Endothelial cell of umbilical vein (primary cell): ENCODE results near the gene FAM222B. TPM values are rescaled to one million over a fixed set of nuclear protein-coding genes. Genes with fewer than 3 reads are reported as not detected.
A peak's percentile ranks its signal among the peaks of the same experiment; 100 is the strongest.

ENCODE experiments used
- BruUV-seq: library from RNA; stranded (reverse); fragments of 400-500 nt; replicated peaks from 2 replicates; lab custom pipeline; 2021; lab: Mats Ljungman, UMichigan
- CTCF ChIA-PET: fragments of 300-600, 350-600 bp; sonication (Branson Sonifier 250); formaldehyde crosslinking; loops from one replicate; lab custom pipeline; 2021; ENCODE audit warnings: antibody characterized with exemption, inconsistent platforms; lab: Charles Lee
- POLR2A ChIA-PET: fragments of 300-600, 350-600 bp; sonication (Branson Sonifier 250); formaldehyde crosslinking; loops from one replicate; lab custom pipeline; 2021; ENCODE audit warnings: antibody characterized with exemption, inconsistent platforms; lab: Charles Lee
- DNase-seq: peaks from one replicate; pipeline ENCODE4 v3.0.0-alpha.2; 2011; ENCODE audit warnings: low read depth, low spot score
- FAIRE-seq: peaks from 2 replicates; lab custom pipeline; 2011; peaks lifted over from hg19 to GRCh38; lab: Jason Lieb, UNC
- H2AFZ ChIP-seq: 2 replicates; pipeline ENCODE4 v1.6.0; 2012; ENCODE audit warnings: low read depth, low read length, control low read depth, inconsistent platforms
- H3K27ac ChIP-seq: 2 replicates; pipeline ENCODE4 v1.5.1; 2011; ENCODE audit warnings: low read depth, mild to moderate bottlenecking, control low read depth, low read length, moderate library complexity; ENCODE audit not compliant: insufficient read depth
- H3K27me3 ChIP-seq, 2 experiments: 2 replicates each; pipeline versions ENCODE4 v1.6.0 to v1.6.1; 2011; ENCODE audit warnings: low read length in 2 of 2, mixed read lengths in 1 of 2; ENCODE audit not compliant: control insufficient read depth in 2 of 2, insufficient read depth in 2 of 2
- H3K36me3 ChIP-seq, 2 experiments: 2 replicates in 1 of 2; 3 replicates in 1 of 2; pipeline ENCODE4 v1.5.1; 2011; ENCODE audit warnings: low read length in 2 of 2, mild to moderate bottlenecking in 1 of 2, moderate library complexity in 1 of 2; ENCODE audit not compliant: control insufficient read depth in 2 of 2, insufficient read depth in 2 of 2; ENCODE audit errors: extremely low read depth in 1 of 2
- H3K4me1 ChIP-seq: 3 replicates; pipeline ENCODE4 v1.5.1; 2011; ENCODE audit warnings: mild to moderate bottlenecking, low read length; ENCODE audit not compliant: control insufficient read depth, insufficient read depth; ENCODE audit errors: extremely low read depth
- H3K4me2 ChIP-seq: 2 replicates; pipeline ENCODE4 v1.6.1; 2011; ENCODE audit warnings: low read length, control low read depth, mixed read lengths; ENCODE audit not compliant: insufficient read depth
- H3K4me3 ChIP-seq, 3 experiments: fragments of 200-600 bp in 1 of 3; sonication (generic), shearing (Covaris generic) in 1 of 3; replicated peaks in 1 of 3; 2 replicates each; pipeline ENCODE4 v1.5.1; 2011 to 2016; ENCODE audit warnings: control low read depth in 3 of 3, low read length in 3 of 3, mild to moderate bottlenecking in 2 of 3, inconsistent platforms in 1 of 3, low read depth in 1 of 3, moderate library complexity in 1 of 3; ENCODE audit not compliant: insufficient read depth in 1 of 3
- H3K79me2 ChIP-seq: 2 replicates; pipeline ENCODE4 v1.6.0; 2012; ENCODE audit warnings: low read length, inconsistent platforms; ENCODE audit not compliant: control insufficient read depth, insufficient read depth
- H3K9ac ChIP-seq: replicated peaks from 2 replicates; pipeline ENCODE3; 2011; ENCODE audit warnings: low read length, control low read depth; ENCODE audit not compliant: insufficient read depth; ENCODE audit errors: extremely low read depth
- H3K9me1 ChIP-seq: replicated peaks from 3 replicates; pipeline ENCODE4 v1.6.0; 2011; ENCODE audit warnings: mild to moderate bottlenecking, low read length; ENCODE audit not compliant: control insufficient read depth, insufficient read depth; ENCODE audit errors: extremely low read depth
- H3K9me3 ChIP-seq: replicated peaks from 2 replicates; pipeline ENCODE4 v1.5.1; 2012; ENCODE audit warnings: low read length, inconsistent platforms; ENCODE audit not compliant: control insufficient read depth, insufficient read depth
- H4K20me1 ChIP-seq: replicated peaks from 2 replicates; pipeline ENCODE3; 2011; ENCODE audit warnings: mild to moderate bottlenecking, low read length; ENCODE audit not compliant: control insufficient read depth, insufficient read depth; ENCODE audit errors: extremely low read depth
- CTCF ChIP-seq, 2 donors: IDR thresholded peaks; 1 replicate in 1 of 2; 2 replicates in 1 of 2; pipeline ENCODE4 v1.5.1; 2011; ENCODE audit warnings: low read length in 2 of 2, mild to moderate bottlenecking in 2 of 2, moderate library complexity in 2 of 2, control low read depth in 1 of 2, inconsistent platforms in 1 of 2, low read depth in 1 of 2; ENCODE audit not compliant: insufficient read depth in 1 of 2; ENCODE audit errors: extremely low read depth in 1 of 2
- EZH2 ChIP-seq: IDR thresholded peaks from 2 replicates; pipeline ENCODE4 v1.6.1; 2012; ENCODE audit warnings: borderline replicate concordance, low read depth, mild to moderate bottlenecking, moderate library complexity, low read length, inconsistent platforms; ENCODE audit not compliant: severe bottlenecking
- FOS ChIP-seq: IDR thresholded peaks from 2 replicates; pipeline ENCODE4 v1.6.1; 2011; ENCODE audit warnings: mild to moderate bottlenecking, low read length, moderate library complexity, borderline replicate concordance; ENCODE audit not compliant: insufficient read depth
- GATA2 ChIP-seq: IDR thresholded peaks from 2 replicates; pipeline ENCODE4 v1.7.0; 2011; ENCODE audit warnings: low read depth, mild to moderate bottlenecking, moderate library complexity, mixed read lengths, low read length; ENCODE audit not compliant: insufficient read length, insufficient read depth
- JUN ChIP-seq: IDR thresholded peaks from 2 replicates; pipeline ENCODE4 v1.6.1; 2011; ENCODE audit warnings: borderline replicate concordance, low read depth; ENCODE audit not compliant: insufficient read length, insufficient read depth
- MAX ChIP-seq: IDR thresholded peaks from 2 replicates; pipeline ENCODE4 v1.6.1; 2011; ENCODE audit not compliant: insufficient read depth, insufficient read length
- MYC ChIP-seq: IDR thresholded peaks from one replicate; pipeline ENCODE4 v1.6.1; 2011; ENCODE audit warnings: mild to moderate bottlenecking, low read depth, low read length
- POLR2A ChIP-seq: IDR thresholded peaks from 2 replicates; pipeline ENCODE4 v1.6.1; 2012; ENCODE audit warnings: low read depth, mild to moderate bottlenecking, control low read depth, low read length
- POLR2AphosphoS5 ChIP-seq: IDR thresholded peaks from 2 replicates; pipeline ENCODE4 v1.6.1; 2012; ENCODE audit warnings: low read depth, mild to moderate bottlenecking, control low read depth, low read length, moderate library complexity; ENCODE audit not compliant: insufficient read depth
- dilution Hi-C: fragments of 300-500 bp; cut with MboI; formaldehyde crosslinking; loops from one replicate; pipeline ENCODE4 v1.15.0; 2019; ENCODE audit warnings: low sequenced_read_pairs; ENCODE audit not compliant: extremely low pct_ligation_motif_present
- intact Hi-C: fragments of 100-400 bp; cut with micrococcal nuclease; formaldehyde crosslinking; loops from one replicate; pipeline ENCODE4 v1.10.0; 2022
- polyA plus RNA-seq, 4 experiments: library from polyadenylated mRNA; depleted of rRNA in 3 of 4; stranded (reverse) in 3 of 4; unstranded in 1 of 4; fragments of >200 nt; gene quantifications; 2 replicates each; pipeline versions ENCODE4 v1.2.1 to v1.2.3, GENCODE V29; 2011 to 2012; ENCODE audit warnings: missing spikeins in 1 of 4
- total RNA-seq: library from RNA; stranded (reverse); gene quantifications from 2 replicates; pipeline ENCODE4 v1.2.3, GENCODE V29; 2021

Gene FAM222B
- total and polyA plus RNA-seq, 2 donors (not counting 3 experiments of a cell fraction or from before 2014, with no cell fraction given): 21.1 to 30.6 TPM

GRCh38 chr17:28747801-28748750, 94.5 kb downstream of the FAM222B start:
- Histone ChIP-seq H3K27me3 (no peaks in the 10 kb centered on the region), H3K4me1 (peaks cover 26% of the 10 kb centered on the region), H3K36me3 (peaks cover 4 to 20% of the 10 kb centered on the region in 2 experiments), H4K20me1 (no peaks in the 10 kb centered on the region), H3K4me2 (no peak overlapping the region), H3K9me3 (no peaks in the 10 kb centered on the region), H3K9ac (no peak overlapping the region), H3K9me1 (no peaks in the 10 kb centered on the region), H3K27ac (no peak overlapping the region), H3K79me2 (peaks cover 31% of the 10 kb centered on the region), H3K4me3 (no peak overlapping the region), H2AFZ (no peak overlapping the region)
- intact Hi-C loops: no loop called here
- ChIA-PET CTCF (interaction anchor here (1.0 to 16.6 kb wide), 7 partner anchors 13 to 168 kb away, joined by 3 to 602 read pairs (median 10); partner anchors contain the start of genes NEK8, RPL23A and TLCD1), POLR2A (interaction anchor here (0.7 to 6.3 kb wide), 3 partner anchors 21 to 204 kb away, joined by 3 to 45 read pairs (median 3); partner anchors contain the start of genes NEK8, PHF12, RPL23A and TLCD1)
- dilution Hi-C loops: no loop called here
- BruUV-seq: no TSS peak
- TF ChIP-seq JUN (no peak), MYC (no peak), EZH2 (no peak), POLR2A (no peak)
- DNase-seq: no peak
- no peak for FAIRE-seq

GRCh38 chr17:28747051-28747691, 95.4 kb downstream of the FAM222B start:
- ChIA-PET CTCF (interaction anchor here (1.1 to 16.6 kb wide), 5 partner anchors 14 to 206 kb away, joined by 4 to 602 read pairs (median 15); partner anchors contain the start of genes NEK8 and TLCD1), POLR2A (interaction anchor here (0.7 to 6.3 kb wide), 3 partner anchors 20 to 204 kb away, joined by 3 to 45 read pairs (median 3); partner anchors contain the start of genes NEK8, PHF12, RPL23A and TLCD1)
- peaks cover 28% of the 10 kb centered on the region for H3K4me1 ChIP-seq
- no peak overlapping the region for H2AFZ ChIP-seq
- H3K27me3 ChIP-seq: no peaks in the 10 kb centered on the region
- no peaks in the 10 kb centered on the region for H3K9me1 ChIP-seq
- H3K9ac ChIP-seq: no peak overlapping the region
- BruUV-seq: no TSS peak
- H3K4me2 ChIP-seq: no peak overlapping the region
- H3K27ac ChIP-seq: no peak overlapping the region
- peaks cover 4 to 20% of the 10 kb centered on the region in 2 experiments for H3K36me3 ChIP-seq
- FAIRE-seq (peak; percentile 38), DNase-seq (peak; percentile 37)
- peaks cover 31% of the 10 kb centered on the region for H3K79me2 ChIP-seq
- TF ChIP-seq MYC: no peak
- no peak for TF ChIP-seq MAX
- TF ChIP-seq CTCF (IDR thresholded peaks at IDR 0.05; ENCODE audit: extremely low read depth in 1 of 2, insufficient read depth in 1 of 2, low read depth in 1 of 2, low read length in 2 of 2): no peak
- TF ChIP-seq FOS: no peak
- TF ChIP-seq POLR2A: no peak
- TF ChIP-seq JUN: no peak
- TF ChIP-seq POLR2AphosphoS5: no peak
- TF ChIP-seq GATA2: no peak
- TF ChIP-seq EZH2: no peak
- intact Hi-C loops (no loop called here), dilution Hi-C loops (no loop called here)
- no peak overlapping the region for H3K4me3 ChIP-seq
- H3K9me3 ChIP-seq: no peaks in the 10 kb centered on the region
- no peaks in the 10 kb centered on the region for H4K20me1 ChIP-seq
